ENCODE measurements around the gene PFN1.

Gene PFN1

GRCh38 chr17:4897198-4897687 lies 51.1 kb downstream of the PFN1 start:
- TF ChIP-seq EZH2 (optimal IDR thresholded peaks at IDR 0.05; ENCODE audit: low read depth, low read length) (no peak), EZH2phosphoT487 (IDR thresholded peaks at IDR 0.05; ENCODE audit: low read length) (no peak)
- TF ChIP-seq, protein P1, sequence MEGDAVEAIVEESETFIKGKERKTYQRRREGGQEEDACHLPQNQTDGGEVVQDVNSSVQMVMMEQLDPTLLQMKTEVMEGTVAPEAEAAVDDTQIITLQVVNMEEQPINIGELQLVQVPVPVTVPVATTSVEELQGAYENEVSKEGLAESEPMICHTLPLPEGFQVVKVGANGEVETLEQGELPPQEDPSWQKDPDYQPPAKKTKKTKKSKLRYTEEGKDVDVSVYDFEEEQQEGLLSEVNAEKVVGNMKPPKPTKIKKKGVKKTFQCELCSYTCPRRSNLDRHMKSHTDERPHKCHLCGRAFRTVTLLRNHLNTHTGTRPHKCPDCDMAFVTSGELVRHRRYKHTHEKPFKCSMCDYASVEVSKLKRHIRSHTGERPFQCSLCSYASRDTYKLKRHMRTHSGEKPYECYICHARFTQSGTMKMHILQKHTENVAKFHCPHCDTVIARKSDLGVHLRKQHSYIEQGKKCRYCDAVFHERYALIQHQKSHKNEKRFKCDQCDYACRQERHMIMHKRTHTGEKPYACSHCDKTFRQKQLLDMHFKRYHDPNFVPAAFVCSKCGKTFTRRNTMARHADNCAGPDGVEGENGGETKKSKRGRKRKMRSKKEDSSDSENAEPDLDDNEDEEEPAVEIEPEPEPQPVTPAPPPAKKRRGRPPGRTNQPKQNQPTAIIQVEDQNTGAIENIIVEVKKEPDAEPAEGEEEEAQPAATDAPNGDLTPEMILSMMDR (IDR thresholded peaks at IDR 0.05; ENCODE audit: low read length), result no peak
- H3K27me3 ChIP-seq (replicated peaks; ENCODE audit: insufficient read depth, low read length), result no peaks in the 10 kb centered on the region
- no peaks in the 10 kb centered on the region for H3F3A ChIP-seq (ENCODE audit: insufficient read depth, low read length)
- no peaks in the 10 kb centered on the region for H3K36me3 ChIP-seq (replicated peaks; ENCODE audit: insufficient read depth, low read length)
- no peak overlapping the region for H2AFZ ChIP-seq (ENCODE audit: low read length)
- no peaks in the 10 kb centered on the region for H3K9me2 ChIP-seq (replicated peaks; ENCODE audit: insufficient read depth, low read length)
- H3K4me1 ChIP-seq (ENCODE audit: low read length), result no peaks in the 10 kb centered on the region
- no peak overlapping the region for H3K9ac ChIP-seq (ENCODE audit: low read length)
- no peaks in the 10 kb centered on the region for H3K9me3 ChIP-seq (replicated peaks; ENCODE audit: insufficient read depth, low read length)
- H4K20me1 ChIP-seq (ENCODE audit: insufficient read depth, low read length), result no peaks in the 10 kb centered on the region
- DNase-seq, result no peak
- H3K79me2 ChIP-seq (ENCODE audit: low read length), result no peaks in the 10 kb centered on the region
- H3K27ac ChIP-seq (ENCODE audit: low read length), result no peak overlapping the region
- H3K4me3 ChIP-seq (ENCODE audit: low read length), result no peak overlapping the region
- no peak overlapping the region for H3K4me2 ChIP-seq (ENCODE audit: low read depth, low read length)

DNA sequence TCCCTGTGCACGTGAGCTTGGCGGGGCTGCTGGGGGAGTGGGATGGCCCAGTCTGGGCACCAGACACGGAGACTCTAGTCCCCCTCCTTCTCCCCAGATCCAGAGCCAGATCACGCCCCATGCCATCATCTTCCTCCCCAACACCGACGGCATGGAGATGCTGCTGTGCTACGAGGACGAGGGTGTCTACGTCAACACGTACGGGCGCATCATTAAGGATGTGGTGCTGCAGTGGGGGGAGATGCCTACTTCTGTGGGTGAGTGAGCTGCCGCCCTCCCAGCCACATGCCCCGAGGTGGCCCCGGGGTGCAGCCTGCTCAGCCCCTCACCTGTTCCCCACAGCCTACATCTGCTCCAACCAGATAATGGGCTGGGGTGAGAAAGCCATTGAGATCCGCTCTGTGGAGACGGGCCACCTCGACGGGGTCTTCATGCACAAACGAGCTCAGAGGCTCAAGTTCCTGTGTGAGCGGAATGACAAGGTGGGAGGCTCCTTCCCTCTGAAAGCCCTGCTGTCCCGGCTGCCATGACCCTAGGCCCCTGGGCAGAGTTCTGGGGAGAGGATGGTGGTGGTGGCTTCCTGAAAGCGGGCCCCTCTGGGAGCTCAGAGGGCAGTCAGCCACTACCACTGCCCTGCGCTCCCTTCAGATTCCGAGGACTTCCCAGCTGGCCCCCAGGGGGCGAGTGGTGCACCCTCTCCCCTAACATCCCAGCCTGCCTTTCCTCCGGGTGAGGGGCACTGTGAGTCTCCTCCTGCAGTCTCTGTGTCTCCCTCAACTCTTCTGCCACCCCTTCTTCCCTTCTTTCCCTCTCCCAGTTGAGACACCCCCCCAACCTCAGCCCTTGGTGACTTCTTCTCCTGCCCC lies 51.8 kb downstream of the PFN1 start:
- Histone ChIP-seq H3K4me1 (ENCODE audit: low read length) (no peaks in the 10 kb centered on the region), H3K9ac (ENCODE audit: low read length) (no peak overlapping the region), H3F3A (ENCODE audit: insufficient read depth, low read length) (no peaks in the 10 kb centered on the region), H3K27ac (ENCODE audit: low read length) (no peak overlapping the region), H3K79me2 (ENCODE audit: low read length) (no peaks in the 10 kb centered on the region), H3K9me3 (replicated peaks; ENCODE audit: insufficient read depth, low read length) (no peaks in the 10 kb centered on the region), H3K27me3 (replicated peaks; ENCODE audit: insufficient read depth, low read length) (no peaks in the 10 kb centered on the region), H3K9me2 (replicated peaks; ENCODE audit: insufficient read depth, low read length) (no peaks in the 10 kb centered on the region), H3K4me2 (ENCODE audit: low read depth, low read length) (no peak overlapping the region), H4K20me1 (ENCODE audit: insufficient read depth, low read length) (no peaks in the 10 kb centered on the region), H3K4me3 (ENCODE audit: low read length) (no peak overlapping the region), H3K36me3 (replicated peaks; ENCODE audit: insufficient read depth, low read length) (no peaks in the 10 kb centered on the region), H2AFZ (ENCODE audit: low read length) (no peak overlapping the region)
- DNase-seq, result no peak
- TF ChIP-seq EZH2 (optimal IDR thresholded peaks at IDR 0.05; ENCODE audit: low read depth, low read length) (no peak), EZH2phosphoT487 (IDR thresholded peaks at IDR 0.05; ENCODE audit: low read length) (no peak)
- TF ChIP-seq, protein P1 (IDR thresholded peaks at IDR 0.05; ENCODE audit: low read length), result no peak

DNA sequence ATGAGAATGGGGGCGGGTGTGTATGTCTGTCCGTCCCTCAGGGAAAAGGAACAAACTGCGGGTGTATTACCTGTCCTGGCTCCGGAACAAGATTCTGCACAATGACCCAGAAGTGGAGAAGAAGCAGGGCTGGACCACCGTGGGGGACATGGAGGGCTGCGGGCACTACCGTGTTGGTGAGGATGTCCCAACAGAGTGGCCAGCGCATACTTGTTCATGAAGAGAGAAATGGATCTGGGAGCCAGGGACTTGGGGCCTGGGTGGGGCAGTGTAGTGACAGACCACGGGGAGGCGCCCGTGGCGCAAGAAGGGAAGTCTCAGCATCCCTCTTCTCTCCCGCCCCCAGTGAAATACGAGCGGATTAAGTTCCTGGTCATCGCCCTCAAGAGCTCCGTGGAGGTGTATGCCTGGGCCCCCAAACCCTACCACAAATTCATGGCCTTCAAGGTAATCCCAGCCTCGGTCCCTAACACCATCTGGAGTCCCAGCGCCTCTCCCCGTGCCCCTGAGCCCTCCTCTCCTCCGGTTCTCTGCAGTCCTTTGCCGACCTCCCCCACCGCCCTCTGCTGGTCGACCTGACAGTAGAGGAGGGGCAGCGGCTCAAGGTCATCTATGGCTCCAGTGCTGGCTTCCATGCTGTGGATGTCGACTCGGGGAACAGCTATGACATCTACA lies 52.5 kb downstream of the PFN1 start:
- no peaks in the 10 kb centered on the region for H4K20me1 ChIP-seq (ENCODE audit: insufficient read depth, low read length)
- H3K27ac ChIP-seq (ENCODE audit: low read length), result no peak overlapping the region
- TF ChIP-seq, protein P1 (IDR thresholded peaks at IDR 0.05; ENCODE audit: low read length), result no peak
- TF ChIP-seq EZH2phosphoT487 (IDR thresholded peaks at IDR 0.05; ENCODE audit: low read length) (no peak), EZH2 (optimal IDR thresholded peaks at IDR 0.05; ENCODE audit: low read depth, low read length) (no peak)
- H3K9me3 ChIP-seq (replicated peaks; ENCODE audit: insufficient read depth, low read length), result no peaks in the 10 kb centered on the region
- H2AFZ ChIP-seq (ENCODE audit: low read length), result no peak overlapping the region
- no peaks in the 10 kb centered on the region for H3K36me3 ChIP-seq (replicated peaks; ENCODE audit: insufficient read depth, low read length)
- H3K4me1 ChIP-seq (ENCODE audit: low read length), result no peaks in the 10 kb centered on the region
- no peak overlapping the region for H3K9ac ChIP-seq (ENCODE audit: low read length)
- H3K27me3 ChIP-seq (replicated peaks; ENCODE audit: insufficient read depth, low read length), result no peaks in the 10 kb centered on the region
- no peaks in the 10 kb centered on the region for H3F3A ChIP-seq (ENCODE audit: insufficient read depth, low read length)
- H3K4me3 ChIP-seq (ENCODE audit: low read length), result no peak overlapping the region
- no peaks in the 10 kb centered on the region for H3K9me2 ChIP-seq (replicated peaks; ENCODE audit: insufficient read depth, low read length)
- no peak for DNase-seq
- no peaks in the 10 kb centered on the region for H3K79me2 ChIP-seq (ENCODE audit: low read length)
- H3K4me2 ChIP-seq (ENCODE audit: low read depth, low read length), result no peak overlapping the region

All from MM.1S (cell line).